ENCODE data around the gene TACC2.

- TF ChIP-seq, protein P1, sequence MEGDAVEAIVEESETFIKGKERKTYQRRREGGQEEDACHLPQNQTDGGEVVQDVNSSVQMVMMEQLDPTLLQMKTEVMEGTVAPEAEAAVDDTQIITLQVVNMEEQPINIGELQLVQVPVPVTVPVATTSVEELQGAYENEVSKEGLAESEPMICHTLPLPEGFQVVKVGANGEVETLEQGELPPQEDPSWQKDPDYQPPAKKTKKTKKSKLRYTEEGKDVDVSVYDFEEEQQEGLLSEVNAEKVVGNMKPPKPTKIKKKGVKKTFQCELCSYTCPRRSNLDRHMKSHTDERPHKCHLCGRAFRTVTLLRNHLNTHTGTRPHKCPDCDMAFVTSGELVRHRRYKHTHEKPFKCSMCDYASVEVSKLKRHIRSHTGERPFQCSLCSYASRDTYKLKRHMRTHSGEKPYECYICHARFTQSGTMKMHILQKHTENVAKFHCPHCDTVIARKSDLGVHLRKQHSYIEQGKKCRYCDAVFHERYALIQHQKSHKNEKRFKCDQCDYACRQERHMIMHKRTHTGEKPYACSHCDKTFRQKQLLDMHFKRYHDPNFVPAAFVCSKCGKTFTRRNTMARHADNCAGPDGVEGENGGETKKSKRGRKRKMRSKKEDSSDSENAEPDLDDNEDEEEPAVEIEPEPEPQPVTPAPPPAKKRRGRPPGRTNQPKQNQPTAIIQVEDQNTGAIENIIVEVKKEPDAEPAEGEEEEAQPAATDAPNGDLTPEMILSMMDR (IDR thresholded peaks at IDR 0.05), result no peak
- TF ChIP-seq POLR2A (IDR thresholded peaks at IDR 0.05) (no peak), EP300 (IDR thresholded peaks at IDR 0.05) (no peak)
Observed at GRCh38 chr10:122298206-122298597, 309.2 kb downstream of the TACC2 start.

Data from gastroesophageal sphincter (tissue), 3 donors.